GM21717 (cell line): ENCODE measurements around the gene DPF3.

Source experiments
- ATAC-seq: cut with Tn5 transposase; IDR thresholded peaks from one replicate; pipeline ENCODE4 v1.9.1; 2021; ENCODE audit warnings: mild to moderate bottlenecking, moderate library complexity; ENCODE audit not compliant: unreplicated experiment

DPF3 gene

DNA sequence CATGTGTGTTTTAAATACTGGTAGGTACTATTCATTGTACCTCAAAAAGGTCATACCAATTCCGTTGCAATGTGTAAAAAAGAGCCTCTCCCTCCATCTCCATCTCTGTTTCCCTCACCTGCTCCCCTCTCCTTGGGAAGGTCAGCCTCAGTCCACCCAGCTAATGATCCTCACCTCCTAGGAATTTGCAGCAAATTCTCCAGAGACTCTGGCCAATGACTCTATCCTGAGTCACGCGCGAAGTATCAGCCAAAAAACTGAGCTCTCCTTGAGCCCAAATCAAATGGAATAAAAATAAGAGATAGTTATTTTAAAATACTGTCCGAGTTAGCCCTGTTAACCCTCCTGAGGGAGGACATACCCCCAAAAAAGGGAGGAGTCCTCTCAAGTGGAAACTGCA lies 148.4 kb downstream of the DPF3 start:
- no peak for ATAC-seq

DNA sequence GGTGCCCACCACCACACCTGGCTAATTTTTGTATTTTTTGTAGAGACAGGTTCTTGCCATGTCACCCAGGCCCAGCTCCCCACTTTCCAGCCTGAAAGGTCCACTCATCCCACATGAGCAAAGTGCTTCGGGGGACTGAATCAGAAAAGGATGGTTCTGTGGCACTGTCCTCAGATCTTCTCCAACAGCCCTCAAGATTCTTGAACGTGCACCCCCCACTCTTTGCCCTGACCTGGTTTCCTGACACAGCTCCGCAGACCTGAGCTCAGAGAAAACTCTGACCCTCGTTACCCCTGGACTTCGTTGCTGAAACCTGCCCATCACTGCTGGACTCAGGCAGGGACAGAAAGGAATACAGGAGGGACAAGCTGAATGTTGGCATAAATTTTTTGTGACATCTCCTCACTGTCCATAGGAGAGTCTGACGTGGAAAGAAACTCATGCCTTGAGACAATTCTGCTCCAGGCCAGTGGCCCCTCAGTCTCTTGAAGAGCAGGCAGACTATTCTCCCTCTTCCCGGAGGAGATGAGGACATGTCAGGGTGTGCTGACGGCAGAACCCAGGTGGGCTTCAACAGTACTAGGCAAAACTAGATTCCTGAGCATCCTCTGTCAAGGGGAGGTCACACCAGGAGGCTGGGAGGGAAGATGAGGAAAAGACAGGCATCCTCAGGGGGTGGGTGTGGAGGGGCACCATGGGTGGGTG lies 149.3 kb downstream of the DPF3 start:
- no peak for ATAC-seq

DNA sequence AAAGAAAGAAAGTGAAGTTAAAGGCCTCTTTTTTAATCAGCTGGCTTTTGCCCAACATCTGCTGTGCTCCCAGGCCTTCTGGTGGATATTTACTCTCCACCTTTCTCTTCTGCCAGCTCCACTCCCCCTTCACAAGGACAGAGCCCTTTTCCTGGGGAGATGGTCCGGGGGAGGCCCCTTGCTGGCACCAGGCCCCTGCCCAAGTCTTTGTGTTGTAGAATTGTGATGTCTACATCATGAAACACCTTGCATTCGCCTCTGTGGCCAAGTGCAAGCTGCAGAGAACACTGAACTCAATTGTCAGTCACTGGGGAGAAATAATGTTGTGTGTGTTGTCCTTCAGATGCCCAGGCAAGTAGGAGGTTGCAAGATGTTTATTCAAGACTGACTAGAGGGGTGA lies 150.3 kb downstream of the DPF3 start:
- ATAC-seq, result no peak

DNA sequence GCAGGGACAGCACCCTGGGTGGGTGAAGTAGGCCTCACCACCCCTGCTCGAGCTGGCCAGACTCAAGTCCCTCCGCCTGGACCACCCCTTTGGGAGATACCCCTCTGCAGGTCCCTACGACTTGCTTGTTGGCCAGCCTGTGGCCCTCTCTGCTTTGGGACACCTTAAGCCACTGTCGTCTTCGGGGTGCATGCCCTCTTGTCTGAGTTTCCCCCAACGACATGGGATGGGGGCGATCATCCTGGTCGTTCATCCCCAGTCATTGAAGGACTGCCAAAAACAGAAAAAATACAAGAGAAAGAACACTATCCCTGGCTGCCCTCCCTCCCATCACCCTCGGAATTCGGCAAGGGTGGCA lies 151.1 kb downstream of the DPF3 start:
- no peak for ATAC-seq

DNA sequence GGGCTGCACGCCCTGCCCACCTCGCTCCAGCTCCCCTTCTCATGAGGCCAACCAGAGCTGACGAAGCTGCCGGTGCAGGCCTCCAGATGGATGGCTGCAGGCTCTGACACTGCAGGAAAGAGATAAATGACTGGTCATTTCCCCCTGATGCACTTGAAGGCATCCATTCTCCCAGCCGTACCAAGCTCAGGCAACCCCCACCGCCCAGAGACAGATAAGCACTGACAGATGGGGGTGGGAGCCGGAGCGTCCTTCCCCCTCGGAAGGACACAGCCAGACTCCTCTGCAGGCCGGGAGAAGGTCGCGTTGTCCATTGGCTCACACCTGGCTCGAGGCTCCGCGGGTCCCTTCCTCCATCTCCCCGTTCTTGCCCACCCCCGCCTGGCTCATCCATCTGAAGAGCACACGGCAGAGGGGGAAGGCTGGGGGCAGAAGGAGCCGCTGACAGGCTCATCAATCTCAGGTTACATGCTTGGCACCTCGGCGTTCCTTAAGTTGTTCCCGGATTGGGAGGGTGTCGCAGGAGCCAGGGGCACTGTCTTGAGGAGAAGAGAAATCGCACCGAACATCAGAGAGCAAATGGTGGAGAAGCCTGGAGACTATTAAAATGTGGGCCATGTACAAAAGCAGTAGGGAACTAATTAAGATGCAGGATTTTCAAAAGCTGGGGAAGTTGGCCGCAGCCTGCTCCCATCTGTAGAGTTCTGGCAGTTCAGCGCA lies 151.6 kb downstream of the DPF3 start:
- ATAC-seq, result no peak

DNA sequence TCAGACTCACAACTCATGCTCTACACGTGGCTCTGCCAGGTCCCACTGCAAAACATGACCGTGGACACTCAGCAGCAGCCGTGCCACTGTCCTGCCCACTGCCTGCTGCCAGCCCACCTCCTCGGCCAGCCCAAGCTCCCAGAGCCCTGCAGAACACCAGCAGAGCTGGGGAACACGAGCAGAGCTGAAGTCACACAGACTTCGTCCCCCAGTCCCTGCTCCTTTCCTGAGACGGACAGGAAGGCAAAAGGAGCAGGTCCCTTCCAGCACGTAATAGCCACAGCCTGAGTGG lies 152.1 kb downstream of the DPF3 start:
- no peak for ATAC-seq

DNA sequence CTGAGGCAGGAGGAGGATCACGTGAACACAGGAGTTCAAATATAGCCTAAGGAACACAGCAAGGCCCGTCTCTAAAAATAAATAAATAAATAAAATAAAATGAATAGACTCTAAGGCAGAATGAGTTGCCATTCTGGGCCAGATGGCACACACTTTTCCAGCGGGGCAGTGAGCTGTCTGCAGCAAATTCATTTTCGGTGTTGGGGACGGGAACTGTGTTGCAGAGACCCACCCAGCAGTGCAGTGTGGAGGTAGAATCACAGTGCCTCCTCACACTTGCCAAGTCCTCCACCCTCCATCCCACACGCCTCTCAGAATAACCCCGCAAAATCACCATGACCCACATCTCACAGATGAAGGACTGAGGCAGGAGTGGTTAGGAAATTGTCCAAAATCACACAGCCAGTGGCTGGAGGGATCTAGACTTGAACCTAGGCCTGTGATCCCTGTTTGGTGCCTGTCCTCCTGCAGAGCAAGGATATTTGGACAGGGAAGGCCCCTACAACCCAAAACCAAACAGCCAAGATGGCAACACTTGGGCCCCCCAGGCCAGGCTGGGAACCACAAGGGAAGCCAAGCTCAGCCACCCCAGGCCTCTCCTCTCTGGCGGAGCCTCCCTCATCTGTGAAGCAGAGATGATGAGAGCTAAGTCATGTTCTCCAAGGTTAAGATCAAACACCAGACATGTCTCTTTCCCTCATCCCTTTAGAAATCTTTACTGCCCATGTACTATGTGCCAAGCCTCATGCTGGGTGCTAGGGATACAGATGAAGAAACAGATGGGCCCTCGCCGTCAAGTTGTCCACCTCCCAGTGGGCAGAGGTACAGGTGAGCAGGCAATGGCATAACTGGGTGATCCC lies 152.7 kb downstream of the DPF3 start:
- ATAC-seq, result no peak

DNA sequence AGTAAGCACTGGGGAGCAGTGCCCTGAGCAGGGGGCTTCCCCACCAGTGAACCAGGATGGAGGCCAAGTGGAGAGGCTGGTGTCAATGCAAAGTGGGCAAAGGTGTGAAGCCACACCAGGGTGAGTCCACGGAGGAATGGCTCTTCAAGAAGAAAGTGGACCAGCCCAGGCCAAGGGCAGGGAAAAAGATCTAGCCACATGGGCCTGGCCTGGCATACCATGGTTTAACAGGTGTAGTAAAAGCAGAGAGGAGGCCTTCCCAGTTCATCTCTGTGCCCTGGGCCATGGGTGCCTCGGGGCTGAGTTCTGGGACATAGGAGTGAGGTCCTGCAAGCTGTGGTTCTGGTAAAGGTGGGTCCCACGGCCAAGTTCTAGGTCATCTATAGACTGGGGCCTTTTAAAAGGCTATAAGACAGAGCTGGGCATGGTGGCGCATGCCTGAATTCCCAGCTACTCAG lies 153.4 kb downstream of the DPF3 start:
- no peak for ATAC-seq

DNA sequence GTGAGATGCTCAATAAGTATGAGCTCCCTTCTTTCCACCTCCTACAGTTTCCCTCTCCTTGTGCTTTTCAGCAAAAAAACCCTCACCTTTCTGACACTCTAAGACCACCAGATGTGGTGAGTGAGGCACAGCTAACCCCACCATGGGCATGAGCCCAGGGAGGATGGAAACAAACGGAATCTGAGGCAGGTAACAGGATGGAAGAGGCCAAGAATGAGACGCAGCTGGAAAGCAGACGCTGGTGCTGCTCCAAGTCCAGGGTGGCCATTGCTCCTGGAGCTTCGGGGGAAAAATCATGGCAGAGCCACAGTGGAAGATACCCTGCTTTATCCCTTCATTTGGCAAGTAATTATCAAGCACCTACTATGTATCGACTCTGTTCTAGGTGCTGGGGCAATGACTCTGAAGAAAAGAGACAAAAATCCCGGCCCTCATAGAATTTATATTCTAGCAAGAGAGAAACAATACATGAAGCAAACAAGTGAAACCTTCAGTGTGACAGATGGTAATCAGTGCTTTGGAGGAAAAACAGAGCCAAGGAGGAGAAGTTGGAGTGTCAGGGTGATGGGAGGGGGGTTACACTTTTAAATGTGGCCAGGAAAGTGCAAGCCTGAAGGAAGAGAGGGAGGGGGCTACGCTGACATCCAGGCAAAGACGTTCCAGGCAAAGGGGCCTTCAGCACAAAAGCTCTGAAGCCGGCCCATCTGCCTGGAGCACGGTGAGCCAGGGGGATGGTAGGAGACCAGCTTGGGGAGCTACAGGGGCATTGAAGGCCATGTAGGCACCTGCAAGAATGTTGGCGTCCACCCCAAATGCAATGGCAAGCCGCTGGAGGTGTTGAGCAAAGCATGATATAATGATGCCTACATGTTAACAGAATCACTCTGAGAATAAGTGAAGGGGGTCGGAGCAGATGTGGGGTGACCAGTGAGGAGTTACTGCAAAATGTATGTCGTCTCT lies 154.2 kb downstream of the DPF3 start:
- no peak for ATAC-seq

DNA sequence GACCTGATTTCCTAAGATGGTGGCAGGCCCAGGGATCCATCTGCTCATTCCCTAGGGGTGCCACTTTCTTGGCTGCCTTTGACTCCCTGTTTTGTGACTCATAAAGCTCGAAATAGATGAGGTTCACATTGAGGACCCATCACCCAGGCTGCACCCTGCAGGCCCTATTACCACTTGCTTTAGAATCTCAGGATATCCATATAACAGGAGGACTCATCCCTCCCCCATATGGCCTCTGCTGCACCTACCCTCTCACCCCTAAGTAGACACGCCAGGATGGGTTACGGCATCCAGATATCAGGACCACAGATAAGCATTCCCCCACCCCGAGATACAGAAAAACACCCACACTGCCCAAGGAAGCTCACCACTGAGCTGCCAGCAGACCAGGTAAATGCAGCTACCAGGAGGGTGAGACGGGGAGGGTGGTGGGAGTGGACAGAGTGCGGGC lies 155.7 kb downstream of the DPF3 start:
- no peak for ATAC-seq

DNA sequence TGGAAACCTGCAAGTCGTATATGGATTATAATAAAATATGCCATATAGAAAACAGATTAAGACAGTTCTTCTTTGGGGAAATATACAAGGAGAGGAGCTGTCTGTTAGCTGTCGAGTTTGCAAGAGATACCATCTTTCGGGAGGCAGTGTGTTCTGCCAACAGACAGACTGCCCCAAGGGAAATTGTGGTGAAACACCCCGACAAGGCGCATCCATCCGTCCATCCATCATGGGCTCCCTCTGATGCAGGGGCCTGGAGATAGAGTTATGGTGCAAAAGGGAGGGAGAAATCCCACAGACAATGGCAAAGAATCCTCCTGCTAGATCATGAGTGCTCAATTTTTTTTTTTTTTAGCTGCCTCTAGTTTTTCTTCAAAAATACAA lies 156.3 kb downstream of the DPF3 start:
- ATAC-seq, result no peak

DNA sequence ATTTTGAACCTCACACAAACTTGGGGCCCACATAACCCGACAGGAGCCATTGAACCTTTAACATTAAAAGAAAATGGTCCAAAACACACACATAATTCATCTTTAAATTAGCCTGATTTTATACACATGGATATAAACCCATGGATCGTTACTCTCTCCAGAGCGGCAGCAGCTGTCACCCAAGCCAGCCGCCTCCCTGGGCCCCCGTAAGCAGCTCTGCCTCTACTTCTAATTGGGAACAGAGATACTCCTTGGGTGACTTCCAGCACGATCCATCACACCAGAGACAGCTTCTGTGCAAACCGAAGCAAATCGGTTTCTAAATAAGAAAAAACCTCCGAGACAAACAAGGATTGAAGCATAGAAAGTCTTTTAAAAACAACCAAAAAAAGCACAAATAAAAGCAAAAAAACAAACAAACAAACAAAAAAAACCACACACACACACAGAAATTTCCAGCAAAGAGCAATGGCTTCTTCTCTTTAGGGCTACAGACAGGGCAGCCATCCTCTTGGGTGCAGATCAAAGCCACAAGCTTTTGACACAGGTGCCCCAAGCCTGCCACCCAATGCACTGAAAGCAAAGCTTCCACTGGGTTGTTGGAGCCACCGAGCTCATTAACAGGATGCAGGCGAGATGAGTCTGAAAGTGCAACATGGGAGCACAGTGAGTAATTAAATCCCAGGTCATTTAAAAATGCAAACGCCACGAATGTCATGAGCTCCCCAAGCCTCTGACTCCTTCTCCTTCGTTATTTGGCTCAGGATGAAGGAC lies 156.9 kb downstream of the DPF3 start:
- no peak for ATAC-seq

DNA sequence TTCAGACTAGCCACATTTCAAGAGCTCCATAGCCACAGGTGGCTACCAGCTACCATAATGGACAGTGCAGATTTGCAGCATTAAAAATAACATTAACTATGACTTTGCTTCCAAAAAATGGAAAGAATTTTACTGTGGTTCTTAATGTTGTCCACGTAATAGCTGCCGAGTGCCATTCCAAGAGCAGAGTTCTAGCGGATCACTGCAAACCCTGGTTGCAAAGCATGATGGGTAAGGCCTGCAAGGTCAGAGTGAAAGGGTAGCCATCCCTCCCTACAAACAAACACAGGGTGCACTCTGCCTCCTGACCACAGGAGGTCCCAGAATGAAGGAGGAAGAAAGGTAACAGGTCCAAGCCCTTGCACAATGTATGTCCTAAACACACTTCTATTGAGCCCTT lies 157.6 kb downstream of the DPF3 start:
- no peak for ATAC-seq

DNA sequence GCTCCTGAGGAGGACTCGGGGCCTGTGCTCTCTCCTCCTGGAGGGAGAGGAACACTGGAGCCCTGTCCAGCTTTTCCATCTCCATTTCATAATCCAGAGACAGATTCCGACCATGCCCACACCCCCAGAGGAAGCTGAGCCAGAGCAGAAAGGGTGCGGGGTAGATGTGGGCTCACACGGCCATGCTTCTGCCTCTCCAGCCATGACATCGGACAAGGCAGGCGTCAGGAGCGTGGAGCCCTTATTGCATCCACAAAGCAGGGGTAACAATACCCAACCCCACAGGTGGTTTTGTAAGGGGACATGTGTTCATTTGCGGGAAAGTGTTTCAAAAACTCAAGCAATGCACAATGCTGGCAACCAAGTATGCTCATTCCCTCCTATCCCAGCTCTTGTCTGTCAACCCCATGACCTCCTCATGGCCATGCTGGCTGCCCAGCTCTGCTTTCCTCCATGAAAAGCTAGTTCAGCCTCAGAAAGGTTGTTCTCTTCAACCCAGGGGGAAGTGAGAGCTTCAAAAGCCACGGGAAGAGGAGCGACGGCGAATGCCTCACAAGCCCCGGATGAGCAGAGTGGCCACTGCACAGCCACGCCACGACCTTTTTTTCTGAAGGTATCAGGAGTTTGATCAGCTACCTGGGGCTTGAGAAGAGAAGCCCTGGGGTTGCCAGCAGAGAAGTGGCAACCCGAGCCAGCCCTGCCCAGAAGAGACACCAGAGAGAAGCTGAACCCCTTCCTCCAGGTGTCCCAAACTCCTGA lies 161.7 kb downstream of the DPF3 start:
- ATAC-seq, result no peak

DNA sequence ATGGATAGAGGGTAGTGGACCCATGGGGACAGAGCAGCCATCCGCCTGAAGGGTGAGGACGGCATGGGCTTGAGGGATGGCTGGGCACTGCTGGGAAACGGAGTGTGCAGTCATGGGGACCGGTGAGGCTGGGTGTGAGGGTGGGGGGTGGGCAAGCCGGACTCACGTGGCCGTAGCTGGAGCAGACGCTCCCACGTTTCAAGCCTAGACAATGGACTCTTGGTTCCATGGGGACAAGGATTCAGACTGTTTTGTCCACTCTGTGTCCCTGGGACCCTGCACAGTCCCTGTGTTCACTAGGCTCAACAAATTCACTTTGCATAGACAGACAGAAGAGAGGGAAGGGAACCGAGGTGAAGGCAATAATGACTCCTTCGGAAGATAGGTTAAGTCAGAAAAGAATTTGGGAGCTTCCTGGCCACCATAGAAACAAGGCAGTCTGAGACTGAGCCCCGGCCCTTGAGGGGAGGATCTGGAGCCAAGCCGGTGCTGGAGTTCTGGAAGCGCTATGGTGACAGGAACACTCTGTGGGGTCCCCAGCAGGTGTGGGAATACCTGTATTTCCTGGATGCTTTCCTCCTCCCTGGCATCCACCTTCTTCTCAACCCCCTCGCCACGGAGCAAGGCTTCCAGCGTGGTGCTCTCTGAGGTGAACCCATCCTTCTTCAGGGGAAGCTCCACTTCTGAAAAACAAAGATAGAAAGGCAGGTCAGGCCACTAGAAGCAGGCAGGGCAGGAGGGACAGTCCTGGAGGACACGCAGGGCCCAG lies 162.5 kb downstream of the DPF3 start:
- ATAC-seq, result no peak

DNA sequence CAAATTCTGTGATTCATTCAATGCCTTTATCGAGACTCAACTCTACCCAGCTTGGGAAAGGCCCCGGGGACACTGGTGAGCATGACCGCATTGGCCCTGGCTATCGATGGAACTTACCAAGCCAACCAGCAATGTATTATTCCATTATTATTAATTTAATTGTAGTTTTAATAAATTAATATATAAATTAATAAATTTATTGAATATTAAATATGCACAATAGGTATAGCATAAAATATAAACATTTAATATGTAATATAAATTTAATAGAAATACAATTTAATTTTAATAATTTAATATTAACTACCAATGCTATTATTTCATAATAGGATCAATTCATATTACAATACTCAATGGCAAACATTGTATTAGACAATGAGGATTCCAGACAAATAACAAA lies 163.4 kb downstream of the DPF3 start:
- no peak for ATAC-seq

DNA sequence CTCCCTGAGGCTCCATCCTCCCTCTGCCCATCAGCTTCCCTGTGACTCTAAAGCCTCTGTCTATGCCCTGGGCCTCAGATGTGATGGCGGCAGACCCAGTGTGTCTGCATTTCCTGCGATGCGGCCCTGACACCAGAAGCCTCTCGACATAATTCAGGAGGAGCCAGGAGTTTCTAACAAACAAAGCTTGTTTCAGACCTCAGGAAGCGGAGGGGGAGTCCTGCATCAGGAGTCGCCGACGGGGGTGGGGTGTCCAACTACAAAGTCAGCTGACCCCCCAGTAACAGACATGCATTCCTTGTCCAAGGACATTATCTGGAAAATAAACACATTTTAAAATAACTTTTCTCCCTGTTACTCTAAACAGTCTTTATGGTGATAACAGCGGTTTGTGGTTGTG lies 167.5 kb downstream of the DPF3 start:
- no peak for ATAC-seq

DNA sequence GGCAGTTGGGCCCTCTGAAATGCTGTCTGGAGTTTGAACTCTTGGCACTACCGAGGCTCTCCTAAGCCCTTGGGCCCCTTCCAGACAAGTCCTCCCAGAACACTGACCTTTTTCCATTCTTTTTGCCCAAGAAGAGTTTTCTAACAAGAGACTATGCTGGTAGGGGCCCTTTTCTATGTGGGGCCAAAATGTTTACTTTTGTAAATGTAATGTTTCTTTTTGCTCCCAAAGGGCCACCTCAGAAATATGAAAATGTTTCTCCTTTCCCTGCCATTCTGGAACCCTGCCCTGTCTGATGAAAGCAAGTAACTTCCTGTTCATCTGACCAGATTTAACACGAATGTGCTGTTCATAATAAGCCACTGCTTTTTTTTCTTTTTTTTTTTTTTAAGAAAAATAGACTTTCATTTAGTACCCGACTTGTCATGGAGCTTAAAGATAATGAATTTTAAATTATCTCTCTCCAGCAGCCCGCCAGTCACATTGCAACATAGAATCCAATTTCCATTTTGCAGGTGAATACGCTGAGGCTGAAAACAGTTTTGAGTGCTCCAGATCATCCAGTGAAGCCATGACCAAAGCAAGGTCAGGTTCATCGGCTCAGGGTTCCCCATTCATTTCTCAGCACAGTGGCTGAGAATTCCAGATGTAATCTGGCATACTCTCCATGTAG lies 169.9 kb downstream of the DPF3 start:
- no peak for ATAC-seq
